ENCODE measurements around the gene KCNJ16.

The KCNJ16 gene

DNA sequence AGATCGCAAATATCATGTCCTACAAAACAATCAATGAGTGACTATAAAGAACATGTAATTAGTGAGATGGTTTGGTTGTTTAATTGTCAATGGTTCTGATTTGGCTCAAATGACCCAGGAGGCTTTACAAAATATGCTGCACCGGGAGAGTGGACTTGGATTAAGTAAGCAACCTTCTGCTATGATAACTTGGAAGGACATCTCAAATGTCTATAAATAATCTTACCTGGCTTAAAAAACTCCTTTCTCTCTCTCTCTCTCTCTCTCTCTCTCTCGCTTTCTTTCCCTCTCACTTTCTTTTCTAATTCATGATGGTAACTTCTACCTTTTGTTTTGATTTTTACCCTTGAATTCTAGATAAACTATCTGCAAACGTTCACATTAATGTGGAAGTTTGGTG lies 108.5 kb downstream of the KCNJ16 start:
- no peak for DNase-seq (ENCODE audit: extremely low spot score)
- ChIA-PET CTCF (no interaction called here), POLR2A (no interaction called here)
- TF ChIP-seq, protein P1, sequence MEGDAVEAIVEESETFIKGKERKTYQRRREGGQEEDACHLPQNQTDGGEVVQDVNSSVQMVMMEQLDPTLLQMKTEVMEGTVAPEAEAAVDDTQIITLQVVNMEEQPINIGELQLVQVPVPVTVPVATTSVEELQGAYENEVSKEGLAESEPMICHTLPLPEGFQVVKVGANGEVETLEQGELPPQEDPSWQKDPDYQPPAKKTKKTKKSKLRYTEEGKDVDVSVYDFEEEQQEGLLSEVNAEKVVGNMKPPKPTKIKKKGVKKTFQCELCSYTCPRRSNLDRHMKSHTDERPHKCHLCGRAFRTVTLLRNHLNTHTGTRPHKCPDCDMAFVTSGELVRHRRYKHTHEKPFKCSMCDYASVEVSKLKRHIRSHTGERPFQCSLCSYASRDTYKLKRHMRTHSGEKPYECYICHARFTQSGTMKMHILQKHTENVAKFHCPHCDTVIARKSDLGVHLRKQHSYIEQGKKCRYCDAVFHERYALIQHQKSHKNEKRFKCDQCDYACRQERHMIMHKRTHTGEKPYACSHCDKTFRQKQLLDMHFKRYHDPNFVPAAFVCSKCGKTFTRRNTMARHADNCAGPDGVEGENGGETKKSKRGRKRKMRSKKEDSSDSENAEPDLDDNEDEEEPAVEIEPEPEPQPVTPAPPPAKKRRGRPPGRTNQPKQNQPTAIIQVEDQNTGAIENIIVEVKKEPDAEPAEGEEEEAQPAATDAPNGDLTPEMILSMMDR (IDR thresholded peaks at IDR 0.05; ENCODE audit: control extremely low read depth, extremely low read depth, low read depth, missing control alignments): no peak

DNA sequence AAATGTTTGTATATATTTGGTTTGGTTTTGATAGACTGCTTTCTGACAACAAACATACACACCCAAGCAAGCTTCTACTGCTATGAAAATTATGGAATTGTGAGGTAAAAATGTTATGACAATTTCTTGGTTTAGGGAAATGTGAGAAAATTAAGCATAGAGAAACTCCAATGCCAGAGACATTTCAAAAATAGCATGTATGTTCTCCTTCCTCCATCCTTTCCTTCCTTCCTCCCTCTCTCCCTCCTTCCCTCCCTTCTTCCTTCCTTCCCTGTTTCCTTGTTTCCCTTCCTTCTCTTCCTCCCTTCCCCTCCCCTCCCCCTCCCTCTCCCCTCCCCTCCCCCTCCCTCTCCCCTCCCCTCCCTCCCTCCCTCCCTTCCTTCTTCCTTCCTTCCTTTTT lies 109.2 kb downstream of the KCNJ16 start:
- no peak for DNase-seq (ENCODE audit: extremely low spot score)
- TF ChIP-seq, protein P1 (IDR thresholded peaks at IDR 0.05; ENCODE audit: control extremely low read depth, extremely low read depth, low read depth, missing control alignments): no peak
- ChIA-PET POLR2A (no interaction called here), CTCF (no interaction called here)

DNA sequence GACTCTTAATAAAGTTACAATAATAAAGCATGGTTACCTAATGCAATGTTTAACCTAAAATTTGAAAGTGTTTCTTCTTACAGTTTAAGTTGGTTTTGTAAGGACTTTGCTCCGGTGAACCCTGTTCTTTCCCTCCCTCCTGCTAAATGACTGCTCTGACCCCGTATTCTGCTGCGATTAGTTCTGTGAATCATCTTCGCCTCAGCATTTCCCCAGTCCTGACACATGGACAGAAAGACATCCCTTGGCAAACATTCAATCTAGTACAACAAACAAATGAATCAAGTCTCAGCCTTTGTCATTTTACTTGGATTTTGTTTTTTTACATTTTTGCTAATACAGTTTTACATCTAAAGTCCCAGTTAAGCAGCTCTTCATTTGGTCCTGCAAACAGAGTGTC lies 109.7 kb downstream of the KCNJ16 start:
- POLR2A ChIA-PET: no interaction called here
- CTCF ChIA-PET: no interaction called here
- TF ChIP-seq, protein P1 (IDR thresholded peaks at IDR 0.05; ENCODE audit: control extremely low read depth, extremely low read depth, low read depth, missing control alignments): no peak
- DNase-seq (ENCODE audit: extremely low spot score): no peak

Data from GM10248 (cell line).